ENCODE measurements around the gene CCDC107.

Gene CCDC107

DNA sequence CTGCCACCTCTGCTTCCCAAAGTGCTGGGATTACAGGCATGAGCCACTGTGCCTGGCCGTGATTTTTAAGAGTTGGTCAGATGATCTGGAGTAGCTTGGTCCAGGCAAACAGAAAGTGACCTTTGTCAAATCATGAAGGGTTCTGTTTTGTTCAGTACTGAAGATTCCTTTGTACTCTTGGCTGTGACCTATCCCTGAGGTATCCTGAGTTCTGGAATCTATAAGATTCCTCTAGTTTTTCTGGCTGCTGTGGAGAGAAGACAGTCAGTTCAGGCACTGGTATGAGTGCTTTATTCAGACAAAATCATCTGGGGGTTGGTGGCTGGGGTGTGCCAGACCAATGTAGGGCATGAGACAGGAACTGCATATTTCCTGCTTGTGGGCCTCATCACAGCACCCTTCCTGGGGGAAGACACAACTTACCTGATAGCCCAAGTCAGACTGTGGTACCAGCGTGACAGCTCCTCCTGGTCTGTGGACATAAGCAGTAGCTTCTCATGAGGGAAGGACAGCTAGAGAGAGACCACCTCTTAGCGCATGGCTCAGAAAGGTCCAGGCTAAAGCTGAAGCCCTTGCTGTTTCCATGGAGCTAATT, 3.8 kb downstream of the CCDC107 start:
- no peak for DNase-seq (ENCODE audit: low read depth, low spot score)

DNA sequence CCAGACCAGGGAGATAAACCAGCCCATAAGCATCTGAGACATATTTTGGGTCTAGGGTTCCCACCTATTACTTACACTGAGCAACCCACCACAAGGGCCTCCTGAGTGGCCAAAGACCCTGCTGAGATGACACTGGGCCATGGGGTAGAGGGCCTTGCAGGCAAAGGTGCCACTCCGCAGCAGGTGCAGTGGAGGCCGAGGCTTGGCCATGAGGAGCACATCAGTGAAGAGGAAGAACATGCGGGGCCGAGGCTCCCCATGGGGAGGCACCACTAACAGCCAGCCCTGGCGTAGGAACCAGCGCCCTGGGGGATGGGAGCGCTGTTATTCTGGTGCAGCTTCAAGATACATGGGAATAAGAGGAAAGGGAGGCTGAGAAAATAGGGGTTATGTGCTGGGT, 4.3 kb downstream of the CCDC107 start:
- no peak for DNase-seq (ENCODE audit: low read depth, low spot score)

- no peak for DNase-seq (ENCODE audit: low read depth, low spot score)
These were observed 6.7 kb downstream of the CCDC107 start, which contains the start of gene ARHGEF39 for GRCh38 chr9:35664531-35665470. Gene ARHGEF39 (minus strand): TSS chr9:35665195. CDS start chr9:35665169, 26 bp downstream.

DNA sequence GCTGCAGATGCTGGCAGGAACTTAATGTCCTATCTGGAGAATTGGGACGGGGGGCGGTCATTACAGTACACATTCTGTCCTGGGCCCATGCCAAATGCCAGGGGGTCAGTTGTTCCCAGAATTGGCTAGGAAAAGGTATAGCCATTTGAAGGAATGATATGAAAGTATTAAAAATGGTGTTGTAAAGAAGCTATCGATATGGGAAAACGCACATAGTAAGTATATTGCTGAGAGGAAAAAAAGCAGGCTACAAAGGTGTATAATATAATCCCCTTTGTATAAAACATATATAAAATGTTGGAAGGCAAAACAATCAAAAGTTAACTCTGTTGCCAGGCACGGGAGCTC, 7.4 kb downstream of the CCDC107 start:
- DNase-seq (ENCODE audit: low read depth, low spot score) = no peak

DNA sequence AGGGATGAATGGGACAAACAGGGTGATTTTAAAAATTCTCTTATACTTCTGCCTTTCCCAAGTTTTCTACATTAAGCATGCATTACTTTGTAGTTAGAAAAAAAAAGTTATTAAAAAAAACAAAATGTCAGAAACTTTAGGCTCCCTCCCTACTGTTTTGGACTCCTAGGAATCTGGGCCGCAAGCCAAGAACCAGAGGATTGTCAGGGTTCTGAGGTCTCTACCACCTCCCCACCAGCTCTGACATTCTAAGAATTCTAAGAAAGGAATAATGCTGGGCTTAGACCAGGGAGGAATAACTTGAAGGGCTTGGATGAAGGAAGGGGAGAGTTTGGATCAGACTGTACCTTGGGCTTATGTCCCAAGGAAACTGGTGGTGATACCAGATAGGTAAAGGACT, 8.0 kb downstream of the CCDC107 start:
- DNase-seq (ENCODE audit: low read depth, low spot score) = no peak

DNA sequence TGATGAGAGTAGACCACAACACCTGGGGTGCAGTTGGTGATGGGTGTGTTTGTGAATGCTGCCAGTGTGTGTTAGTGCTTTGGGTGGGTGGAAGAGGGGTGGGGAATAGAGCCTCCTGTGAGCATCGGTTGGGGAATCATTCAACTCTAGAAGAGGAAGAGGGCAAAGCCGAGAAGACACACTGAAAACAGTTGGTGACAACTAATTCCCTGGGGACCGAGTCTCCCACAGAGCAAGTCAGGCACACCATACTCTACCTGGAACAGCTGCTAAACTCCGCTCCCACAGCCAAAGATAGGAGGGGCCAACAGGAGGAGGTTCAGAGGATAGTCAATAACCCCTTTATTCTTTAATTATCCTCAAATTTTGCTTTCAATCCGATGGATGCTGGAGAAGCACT, 8.5 kb downstream of the CCDC107 start:
- DNase-seq (ENCODE audit: low read depth, low spot score) = no peak

DNA sequence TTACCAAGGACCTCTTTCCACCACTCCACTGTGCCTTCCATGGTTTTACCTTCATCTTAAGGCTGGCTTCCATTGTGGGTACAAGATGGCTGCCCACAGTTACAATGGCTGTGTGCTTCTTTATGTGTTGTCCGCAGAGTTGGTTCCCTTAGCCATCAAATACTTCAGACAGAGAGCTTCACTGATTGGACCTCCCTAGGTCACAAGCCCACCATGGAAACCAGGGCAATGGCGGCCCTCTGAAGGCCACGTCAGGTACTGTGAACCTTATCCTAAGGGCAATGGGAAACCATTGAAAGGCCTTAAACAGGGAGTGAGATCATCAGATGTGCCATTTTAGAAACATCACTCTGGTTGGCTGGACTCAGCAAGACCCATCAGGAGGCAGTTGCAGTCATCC, 9.8 kb downstream of the CCDC107 start:
- DNase-seq (ENCODE audit: low read depth, low spot score) = no peak

DNA sequence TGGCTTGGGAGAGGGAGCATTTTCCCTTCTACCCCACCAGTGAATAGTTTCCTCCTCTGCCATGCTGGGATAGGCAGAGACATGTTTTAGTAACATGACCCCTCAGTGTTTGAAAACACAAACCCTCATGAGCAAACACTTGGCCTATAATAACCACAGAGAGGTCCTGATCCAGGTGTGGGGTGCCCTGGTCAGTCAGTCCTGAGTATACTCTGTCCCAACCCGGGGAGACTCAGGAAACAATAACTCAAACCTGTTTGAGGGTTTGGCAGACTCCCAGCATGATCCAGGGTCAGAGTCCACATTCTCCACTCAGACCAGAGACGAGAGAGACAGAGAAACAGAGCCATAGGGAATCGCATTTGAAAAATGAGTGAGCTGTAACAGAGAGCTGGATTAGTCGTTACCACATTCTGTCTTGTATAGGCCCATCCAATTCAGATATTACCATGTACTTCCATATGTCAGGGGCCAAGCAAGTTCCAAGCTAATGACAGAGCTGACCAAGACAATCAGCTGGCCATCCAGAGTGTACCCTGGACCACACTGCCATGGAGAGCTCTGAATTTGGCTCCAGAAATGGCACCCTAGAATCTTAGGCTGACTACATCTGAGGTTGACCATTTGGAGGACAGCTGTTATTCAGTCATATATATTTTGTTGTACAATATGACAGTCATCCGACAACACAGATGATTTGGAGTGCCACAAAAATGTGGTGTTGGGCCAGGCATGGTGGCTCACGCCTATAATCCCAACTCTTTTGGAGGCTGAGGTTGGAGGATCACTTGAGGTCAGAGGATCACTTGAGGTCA, 11.4 kb downstream of the CCDC107 start:
- no peak for DNase-seq (ENCODE audit: low read depth, low spot score)

- no peak for DNase-seq (ENCODE audit: low read depth, low spot score)
These were observed 15.3 kb downstream of the CCDC107 start, which contains the start of gene CA9 for GRCh38 chr9:35673132-35674024. Gene CA9 (plus strand): TSS chr9:35673928. CDS start chr9:35673960, 32 bp downstream.

DNA sequence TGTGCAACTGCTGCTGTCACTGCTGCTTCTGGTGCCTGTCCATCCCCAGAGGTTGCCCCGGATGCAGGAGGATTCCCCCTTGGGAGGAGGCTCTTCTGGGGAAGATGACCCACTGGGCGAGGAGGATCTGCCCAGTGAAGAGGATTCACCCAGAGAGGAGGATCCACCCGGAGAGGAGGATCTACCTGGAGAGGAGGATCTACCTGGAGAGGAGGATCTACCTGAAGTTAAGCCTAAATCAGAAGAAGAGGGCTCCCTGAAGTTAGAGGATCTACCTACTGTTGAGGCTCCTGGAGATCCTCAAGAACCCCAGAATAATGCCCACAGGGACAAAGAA, 15.9 kb downstream of the CCDC107 start:
- no peak for DNase-seq (ENCODE audit: low read depth, low spot score)

DNA sequence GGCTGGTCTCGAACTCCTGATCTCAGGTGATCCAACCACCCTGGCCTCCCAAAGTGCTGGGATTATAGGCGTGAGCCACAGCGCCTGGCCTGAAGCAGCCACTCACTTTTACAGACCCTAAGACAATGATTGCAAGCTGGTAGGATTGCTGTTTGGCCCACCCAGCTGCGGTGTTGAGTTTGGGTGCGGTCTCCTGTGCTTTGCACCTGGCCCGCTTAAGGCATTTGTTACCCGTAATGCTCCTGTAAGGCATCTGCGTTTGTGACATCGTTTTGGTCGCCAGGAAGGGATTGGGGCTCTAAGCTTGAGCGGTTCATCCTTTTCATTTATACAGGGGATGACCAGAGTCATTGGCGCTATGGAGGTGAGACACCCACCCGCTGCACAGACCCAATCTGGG, 17.1 kb downstream of the CCDC107 start:
- no peak for DNase-seq (ENCODE audit: low read depth, low spot score)

DNA sequence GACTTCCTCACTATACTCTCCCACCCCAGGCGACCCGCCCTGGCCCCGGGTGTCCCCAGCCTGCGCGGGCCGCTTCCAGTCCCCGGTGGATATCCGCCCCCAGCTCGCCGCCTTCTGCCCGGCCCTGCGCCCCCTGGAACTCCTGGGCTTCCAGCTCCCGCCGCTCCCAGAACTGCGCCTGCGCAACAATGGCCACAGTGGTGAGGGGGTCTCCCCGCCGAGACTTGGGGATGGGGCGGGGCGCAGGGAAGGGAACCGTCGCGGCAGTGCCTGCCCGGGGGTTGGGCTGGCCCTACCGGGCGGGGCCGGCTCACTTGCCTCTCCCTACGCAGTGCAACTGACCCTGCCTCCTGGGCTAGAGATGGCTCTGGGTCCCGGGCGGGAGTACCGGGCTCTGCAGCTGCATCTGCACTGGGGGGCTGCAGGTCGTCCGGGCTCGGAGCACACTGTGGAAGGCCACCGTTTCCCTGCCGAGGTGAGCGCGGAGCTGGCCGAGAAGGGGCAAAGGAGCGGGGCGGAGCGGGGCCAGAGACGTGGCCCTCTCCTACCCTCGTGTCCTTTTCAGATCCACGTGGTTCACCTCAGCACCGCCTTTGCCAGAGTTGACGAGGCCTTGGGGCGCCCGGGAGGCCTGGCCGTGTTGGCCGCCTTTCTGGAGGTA, 17.8 kb downstream of the CCDC107 start:
- no peak for DNase-seq (ENCODE audit: low read depth, low spot score)

DNA sequence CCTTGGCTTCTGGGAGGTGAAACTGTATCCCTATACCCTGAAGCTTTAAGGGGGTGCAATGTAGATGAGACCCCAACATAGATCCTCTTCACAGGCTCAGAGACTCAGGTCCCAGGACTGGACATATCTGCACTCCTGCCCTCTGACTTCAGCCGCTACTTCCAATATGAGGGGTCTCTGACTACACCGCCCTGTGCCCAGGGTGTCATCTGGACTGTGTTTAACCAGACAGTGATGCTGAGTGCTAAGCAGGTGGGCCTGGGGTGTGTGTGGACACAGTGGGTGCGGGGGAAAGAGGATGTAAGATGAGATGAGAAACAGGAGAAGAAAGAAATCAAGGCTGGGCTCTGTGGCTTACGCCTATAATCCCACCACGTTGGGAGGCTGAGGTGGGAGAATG, 21.0 kb downstream of the CCDC107 start:
- no peak for DNase-seq (ENCODE audit: low read depth, low spot score)

GRCh38 chr9:35679766-35680330, 21.8 kb downstream of the CCDC107 start:
- DNase-seq (ENCODE audit: low read depth, low spot score) = no peak

GRCh38 chr9:35680331-35681105, 22.4 kb downstream of the CCDC107 start:
- no peak for DNase-seq (ENCODE audit: low read depth, low spot score)

DNA sequence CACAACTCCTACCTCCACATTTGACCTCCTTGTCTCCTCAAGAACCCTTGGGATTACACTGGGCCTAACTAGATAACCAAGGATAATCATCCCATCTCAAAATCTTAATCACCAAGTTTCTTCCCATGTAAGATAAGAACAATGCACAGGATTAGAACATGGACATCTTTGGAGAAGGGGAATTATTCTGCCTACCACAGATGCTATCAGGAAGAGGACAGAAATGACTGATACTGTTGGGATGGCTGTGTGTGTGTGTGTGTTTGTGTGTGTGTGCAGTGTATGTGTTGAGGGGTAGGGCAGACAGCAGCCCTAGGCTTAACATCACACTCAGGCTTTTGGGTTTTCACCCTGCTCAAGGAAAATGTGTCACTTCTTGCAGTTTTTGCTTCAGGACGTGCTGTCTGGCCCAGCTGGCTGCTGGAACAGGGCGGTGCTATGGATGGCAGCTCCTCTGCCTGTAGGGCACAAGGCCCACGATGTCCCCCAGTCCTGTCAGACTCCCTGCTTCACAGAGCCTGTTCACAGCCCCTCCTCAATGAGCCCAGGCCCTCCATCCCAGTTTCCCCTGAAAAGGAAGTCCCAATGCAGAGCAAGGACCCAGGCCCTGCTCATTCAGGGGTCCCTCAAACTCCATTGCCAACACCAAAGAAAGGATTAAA, 23.4 kb downstream of the CCDC107 start:
- DNase-seq (ENCODE audit: low read depth, low spot score) = no peak

DNA sequence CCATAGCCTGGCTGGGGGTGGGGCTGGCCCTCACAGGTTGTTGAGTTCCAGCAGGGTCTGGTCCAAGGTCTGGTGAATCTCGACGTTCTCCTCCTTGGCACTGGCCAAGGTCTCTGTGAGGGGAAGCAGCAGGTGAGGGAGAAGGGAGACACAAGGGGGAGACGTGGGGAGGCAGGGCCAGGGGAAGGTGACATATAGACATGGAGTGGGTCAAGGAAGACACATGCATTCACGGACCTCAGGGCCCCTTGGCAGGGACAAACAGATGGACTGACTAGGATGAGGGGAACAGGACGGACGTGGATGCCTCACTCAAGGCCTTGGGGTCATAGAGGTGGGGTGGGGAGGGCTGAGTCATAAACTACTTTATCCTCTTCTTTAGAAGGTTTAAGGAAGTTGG, 24.0 kb downstream of the CCDC107 start:
- DNase-seq (ENCODE audit: low read depth, low spot score) = no peak

DNA sequence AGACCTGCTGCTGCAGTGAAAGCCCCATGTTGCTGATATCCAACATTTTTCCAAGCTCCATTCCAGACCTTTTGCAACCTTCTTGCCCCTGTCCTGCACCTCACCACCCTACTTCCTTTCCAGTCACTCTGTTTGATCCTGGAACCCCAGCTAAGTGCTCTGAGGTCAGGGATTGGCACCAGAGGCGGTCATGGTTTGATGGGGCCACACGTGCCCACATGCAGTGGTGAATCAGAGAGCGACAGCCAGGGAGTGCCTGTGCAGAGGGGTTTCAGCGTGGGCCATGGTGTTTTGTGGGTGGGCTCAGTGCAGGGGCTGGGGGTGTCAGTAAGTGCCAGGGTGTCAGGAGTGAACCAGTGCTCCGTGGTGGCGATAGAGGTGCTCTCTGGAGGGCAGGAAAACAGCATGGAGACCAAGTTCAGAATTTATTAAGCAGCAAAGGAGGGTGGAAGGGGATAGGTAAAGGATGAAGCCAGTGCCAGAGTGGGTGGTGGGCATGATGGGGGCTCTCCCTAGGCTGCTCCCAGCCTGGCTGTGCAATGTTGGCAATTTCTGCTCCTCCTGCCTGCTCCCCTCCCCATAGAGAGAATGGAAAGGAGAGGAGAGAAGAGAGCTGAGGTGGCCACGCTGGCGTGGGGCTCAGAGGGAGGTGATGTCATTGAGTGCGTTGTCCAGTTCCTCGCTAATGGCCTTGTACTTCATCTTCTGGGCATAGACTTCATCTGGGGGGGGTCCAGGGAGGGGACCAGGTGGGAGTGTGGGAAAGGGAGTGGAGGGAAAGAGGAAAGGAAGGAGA, 24.6 kb downstream of the CCDC107 start:
- no peak for DNase-seq (ENCODE audit: low read depth, low spot score)

All from iPS DF 19.7 (cell line).